GM04504 (cell line): ENCODE results near the gene ILRUN.
"Not testable (repeated sequence)": the region's sequence is repeated elsewhere in the genome, so short reads cannot be mapped to it uniquely, and the experiment has no call there.

Experiments used
- DNase-seq: peaks from one replicate; pipeline ENCODE4 v3.0.0-alpha.2; 2012; ENCODE audit warnings: low read depth

The ILRUN gene

DNA sequence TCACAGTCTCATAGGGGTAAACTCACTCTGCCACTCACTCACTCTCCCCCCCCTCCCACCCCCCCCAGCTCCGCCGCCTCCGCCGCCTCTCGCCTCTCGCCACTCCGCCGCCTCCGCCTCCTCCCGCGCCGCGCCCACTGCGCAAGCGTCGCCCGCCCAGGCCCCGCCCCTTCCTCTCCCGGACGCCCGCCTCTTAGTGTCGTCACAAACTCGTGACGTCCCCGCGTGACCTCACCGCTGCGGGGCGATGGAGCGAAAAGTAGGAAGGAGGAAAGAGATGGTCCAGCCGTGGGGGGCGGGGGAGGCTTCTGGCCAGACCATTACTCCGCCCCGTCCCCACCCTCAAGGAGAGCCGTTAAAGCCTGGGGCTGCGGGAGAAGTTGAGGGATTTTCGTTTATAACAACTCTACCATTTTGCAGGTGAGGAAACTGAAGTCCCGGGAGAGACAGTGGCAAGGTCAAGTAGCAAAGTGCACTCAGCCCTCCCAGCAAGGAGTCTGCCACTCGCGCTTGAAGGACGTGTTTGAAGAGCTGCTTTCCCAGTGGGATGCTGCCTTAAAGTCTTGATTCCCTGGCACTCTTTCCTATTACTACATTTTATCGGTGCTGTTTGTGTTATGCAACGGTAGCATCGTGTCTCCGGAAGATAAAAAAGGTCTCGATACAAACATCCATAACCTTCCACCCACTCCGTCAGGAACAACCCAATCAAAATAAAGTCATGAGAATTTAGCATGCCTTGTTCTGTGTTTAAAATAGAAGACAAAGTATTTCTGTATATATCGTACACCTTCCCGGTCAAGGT, at the start of gene ILRUN:
Gene ILRUN, minus strand, starts transcription at position 29 of the 805 bp plus-strand sequence. CDS start 164 bp downstream, outside the sequence.
- peak; percentile 84 for DNase-seq

- DNase-seq: no peak
Measured at GRCh38 chr6:34745277-34746103, 48.9 kb upstream of the ILRUN start.

- DNase-seq: not testable (repeated sequence)
Measured at GRCh38 chr6:34744294-34744647, 47.7 kb upstream of the ILRUN start.

GRCh38 chr6:34743625-34744293, 47.2 kb upstream of the ILRUN start:
- no peak for DNase-seq

- DNase-seq: no peak
Measured at GRCh38 chr6:34742094-34742493, 45.5 kb upstream of the ILRUN start.

DNA sequence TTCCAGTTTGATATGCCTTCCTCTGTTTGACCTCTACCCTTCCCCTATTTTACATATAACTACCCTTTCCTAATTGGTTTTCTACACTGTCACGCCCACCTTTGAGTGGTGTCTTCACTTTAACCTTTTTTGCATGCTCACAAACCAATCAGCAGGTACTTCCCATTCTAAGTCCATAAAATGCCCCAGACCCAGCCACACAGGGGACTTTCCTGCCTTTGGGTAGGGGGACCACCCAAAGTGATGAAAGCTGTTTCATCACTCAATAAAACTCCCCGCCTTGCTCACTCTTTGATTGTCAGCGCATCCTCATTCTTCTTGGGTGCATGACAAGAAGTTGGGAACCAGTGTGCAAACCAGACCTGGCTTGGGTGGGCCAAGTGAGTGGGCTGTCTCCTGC, 40.3 kb upstream of the ILRUN start:
- DNase-seq: no peak

GRCh38 chr6:34731393-34732060, 35.0 kb upstream of the ILRUN start:
- DNase-seq: no peak

DNA sequence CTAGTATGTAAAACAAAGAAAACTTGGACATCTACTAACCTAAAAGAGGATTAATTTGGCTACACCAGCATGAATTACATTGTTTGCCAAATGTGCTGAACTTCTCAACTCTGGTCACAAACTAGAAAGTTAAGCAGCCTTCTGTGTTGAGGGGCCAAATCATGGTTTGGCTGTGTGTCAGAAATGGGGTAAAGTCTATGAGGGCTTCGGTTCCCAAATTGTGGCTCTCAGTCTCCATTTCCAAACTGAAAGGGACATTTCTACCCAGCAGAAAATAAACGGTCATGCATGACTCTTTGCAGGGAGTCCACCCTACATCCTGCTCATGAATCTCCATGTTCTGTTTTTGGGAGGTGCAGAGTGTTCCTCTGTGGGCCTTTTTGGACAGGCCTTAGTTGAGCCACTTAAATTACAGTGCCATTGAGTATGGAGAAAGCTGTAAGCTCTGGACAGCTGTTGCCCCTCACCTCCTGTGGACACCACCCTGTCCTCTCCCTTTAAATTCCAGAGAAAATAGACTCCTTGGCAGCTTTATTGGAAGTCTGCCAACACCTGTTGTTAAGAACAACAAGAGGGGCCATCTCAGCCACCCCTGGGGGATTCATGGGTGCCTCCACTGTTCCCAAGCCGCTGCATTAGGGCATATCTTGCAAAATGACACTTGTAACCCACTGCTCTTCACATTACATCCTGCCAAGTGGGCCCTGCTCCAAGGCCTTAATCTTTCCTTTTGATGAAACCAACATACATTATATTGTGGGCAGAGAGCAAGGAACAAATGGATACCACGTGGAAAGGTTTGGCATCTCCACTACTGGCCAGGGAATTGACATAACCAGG, 33.3 kb upstream of the ILRUN start:
- DNase-seq: no peak

DNA sequence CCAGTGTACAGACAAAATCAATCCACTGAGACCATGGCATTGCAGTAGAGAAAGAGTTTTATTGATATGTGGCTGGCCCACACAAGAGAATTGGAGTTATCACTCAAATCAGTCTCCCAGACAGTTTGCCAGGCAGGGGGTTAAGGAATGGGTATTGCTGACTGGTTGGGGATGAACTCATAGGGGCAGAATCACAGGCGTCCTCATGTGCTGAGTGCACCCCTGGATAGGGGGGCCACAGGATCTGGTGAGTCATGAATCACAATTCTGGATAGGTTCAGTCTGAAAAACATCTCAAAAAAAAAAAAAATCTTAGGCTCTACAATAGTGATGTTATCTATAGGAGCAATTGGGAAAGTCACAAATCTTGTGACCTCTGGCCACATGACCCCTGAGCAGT, 29.5 kb upstream of the ILRUN start:
- DNase-seq: no peak

- DNase-seq: no peak
Measured at GRCh38 chr6:34723203-34723602, 26.6 kb upstream of the ILRUN start.

DNA sequence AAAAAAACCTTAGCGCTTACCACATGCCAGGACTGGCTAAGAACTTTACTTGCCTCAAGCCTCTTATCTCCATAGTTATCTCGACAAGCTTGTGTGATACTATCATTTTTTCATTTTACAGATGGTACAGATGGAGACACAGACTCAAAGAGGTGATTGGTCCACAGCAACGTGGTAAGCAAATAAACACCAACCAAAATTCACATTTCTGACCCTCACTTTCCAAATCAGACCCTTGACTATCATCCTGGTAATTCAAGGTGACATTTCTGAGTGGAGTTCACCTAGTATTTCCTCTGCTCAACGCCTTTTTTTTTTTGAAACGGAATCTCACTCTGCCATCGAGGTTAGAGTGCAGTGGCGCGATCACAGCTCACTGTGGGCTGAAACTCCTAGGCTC, 25.9 kb upstream of the ILRUN start:
- DNase-seq: no peak

DNA sequence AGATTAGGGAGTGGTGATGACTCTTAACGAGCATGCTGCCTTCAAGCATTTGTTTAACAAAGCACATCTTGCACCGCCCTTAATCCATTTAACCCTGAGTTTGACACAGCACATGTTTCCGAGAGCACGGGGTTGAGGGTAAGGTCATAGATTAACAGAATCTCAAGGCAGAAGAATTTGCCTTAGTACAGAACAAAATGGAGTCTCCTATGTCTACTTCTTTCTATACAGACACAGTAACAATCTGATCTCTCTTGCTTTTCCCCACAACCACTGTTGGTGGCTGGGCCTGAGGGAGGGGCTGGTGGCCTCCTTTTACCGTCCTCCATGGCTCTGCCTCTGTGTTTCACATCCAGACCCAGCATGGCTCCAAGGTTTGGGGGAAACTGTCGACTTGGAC, 23.6 kb upstream of the ILRUN start:
- not testable (repeated sequence) for DNase-seq

- not testable (repeated sequence) for DNase-seq
Measured at GRCh38 chr6:34719646-34720045, 23.1 kb upstream of the ILRUN start.

DNA sequence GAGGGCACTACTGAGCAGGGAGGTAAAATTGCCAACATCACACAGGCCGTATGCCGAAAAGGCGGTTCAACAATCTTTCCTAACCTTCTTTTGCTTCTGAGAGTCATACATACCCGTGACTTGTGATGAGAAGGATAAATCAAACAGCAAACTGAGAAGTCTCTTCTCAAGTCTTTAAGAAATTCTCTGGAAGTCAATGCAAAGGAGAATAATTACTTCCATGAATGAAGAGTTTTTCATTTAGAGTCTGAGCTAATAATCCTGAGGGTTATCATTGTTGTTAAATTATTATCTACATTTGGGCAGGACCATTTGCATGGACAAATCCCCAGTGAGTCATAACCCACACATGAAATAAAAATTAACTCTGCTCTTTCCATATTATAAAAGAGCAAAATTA, 22.4 kb upstream of the ILRUN start:
- DNase-seq: no peak

- DNase-seq: no peak
Measured at GRCh38 chr6:34717466-34717865, 20.9 kb upstream of the ILRUN start.

DNA sequence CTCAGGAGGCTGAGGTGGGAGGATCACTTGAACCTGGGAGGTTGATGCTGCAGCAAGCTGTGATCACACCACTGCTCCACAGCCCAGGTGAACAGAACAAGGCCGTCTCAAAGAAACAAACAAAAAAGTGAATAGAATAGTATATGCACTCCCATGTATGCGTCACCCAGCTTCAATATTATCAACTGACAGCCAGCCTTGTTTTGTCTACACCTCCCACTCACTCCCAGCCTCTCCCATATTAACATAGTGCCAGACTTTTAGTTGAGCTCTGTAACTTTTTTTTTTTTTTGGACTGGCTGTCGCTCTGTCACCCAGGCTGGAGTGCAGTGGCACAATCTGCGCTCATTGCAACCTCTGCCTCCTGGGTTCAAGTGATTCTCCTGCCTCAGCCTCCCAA, 18.1 kb upstream of the ILRUN start:
- DNase-seq: no peak

GRCh38 chr6:34712881-34713280, 16.3 kb upstream of the ILRUN start:
- DNase-seq: not testable (repeated sequence)

DNA sequence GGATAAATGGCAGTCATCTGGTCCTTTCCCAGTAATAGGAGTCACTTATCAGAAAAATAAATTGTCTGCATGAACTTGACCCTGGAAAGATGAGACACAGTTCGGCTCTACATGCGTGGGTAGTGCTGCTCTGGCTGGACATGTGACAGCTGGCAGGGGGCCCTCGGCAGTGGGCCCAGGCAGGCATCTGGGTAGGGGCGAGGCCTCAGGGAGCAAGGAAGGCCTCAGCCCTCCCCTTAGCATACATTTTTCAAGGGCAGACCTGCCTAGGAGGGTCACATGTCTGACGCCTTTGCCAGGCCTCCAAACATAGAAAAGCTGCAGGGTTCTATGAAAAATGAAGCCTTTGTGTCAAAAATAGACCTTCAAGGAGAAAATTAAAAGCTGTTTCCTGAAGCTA, 12.8 kb upstream of the ILRUN start:
- DNase-seq: peak; percentile 14

DNA sequence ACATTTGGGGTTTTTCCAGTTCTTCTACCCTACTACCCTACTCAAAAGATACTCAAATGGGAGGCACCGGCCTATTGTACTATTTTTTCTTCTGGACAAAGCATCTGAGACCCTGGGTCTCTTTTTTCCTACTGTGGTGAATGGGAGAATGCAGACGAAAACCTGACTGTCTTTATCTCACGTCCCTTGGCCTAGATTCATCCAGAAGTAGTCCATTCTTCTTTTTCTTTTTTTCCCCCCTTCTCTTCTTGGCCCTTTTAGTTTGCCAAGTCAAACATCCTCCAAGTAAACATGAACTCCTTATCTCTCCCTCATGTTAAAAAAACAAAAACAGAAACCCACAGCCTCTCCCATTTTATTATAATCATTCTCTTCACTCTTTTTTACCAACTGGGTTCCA, 8.7 kb upstream of the ILRUN start:
- no peak for DNase-seq

- DNase-seq: no peak
Measured at GRCh38 chr6:34701199-34701598, 4.6 kb upstream of the ILRUN start.

DNA sequence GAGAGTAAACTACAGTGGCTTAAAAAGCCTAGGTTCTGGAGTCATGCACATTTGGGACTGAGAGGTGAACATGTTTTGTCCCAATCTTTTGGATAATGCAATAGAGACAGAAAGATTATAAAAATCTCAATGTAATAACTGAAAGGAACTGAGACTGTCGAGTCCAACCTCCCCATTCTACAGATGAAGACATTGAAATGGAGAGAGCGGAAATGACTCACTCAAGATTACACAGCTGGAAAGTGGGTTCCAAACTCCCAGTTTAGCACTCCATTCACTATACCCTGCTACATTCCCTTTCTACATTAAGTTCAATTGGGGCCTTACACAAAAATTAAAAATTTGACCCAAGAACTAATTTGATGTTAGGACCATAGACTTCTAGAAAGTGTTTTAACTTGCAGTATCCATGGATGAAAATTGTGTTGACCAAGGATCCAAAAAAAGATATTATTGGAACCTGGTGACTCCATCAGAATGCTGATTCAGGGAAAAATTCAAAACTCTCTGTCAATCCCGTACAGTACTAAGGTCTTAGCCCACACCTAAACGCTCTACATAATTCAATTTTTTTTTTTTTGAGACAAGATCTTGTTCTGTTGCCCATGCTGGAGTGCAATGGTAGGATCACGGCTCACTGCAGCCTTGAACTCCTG, 1.5 kb upstream of the ILRUN start:
- no peak for DNase-seq
